ENCODE results near the gene DGLUCY.
"Not testable (repeated sequence)": the region's sequence is repeated elsewhere in the genome, so short reads cannot be mapped to it uniquely, and the experiment has no call there.

Gene DGLUCY

DNA sequence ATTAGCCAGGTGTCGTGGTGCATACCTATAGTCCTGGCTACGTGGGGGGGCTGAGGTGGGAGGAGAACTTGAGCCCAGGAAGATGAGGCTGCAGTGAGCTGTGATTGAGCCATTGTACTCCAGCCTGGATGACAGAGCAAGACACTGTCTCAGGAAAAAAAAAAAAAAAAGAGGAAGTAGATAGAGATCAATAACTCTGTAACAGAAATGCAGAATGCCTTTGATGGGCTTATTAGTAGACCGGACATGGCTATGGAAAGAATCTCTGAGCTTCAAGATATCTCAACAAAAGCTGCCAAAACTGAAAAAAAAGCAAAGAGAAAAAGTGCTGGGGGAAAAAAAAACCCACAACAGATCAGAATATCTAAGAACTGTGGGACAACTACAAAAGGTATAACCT, 93.1 kb downstream of the DGLUCY start:
- DNase-seq (ENCODE audit: low read depth) = no peak

DNA sequence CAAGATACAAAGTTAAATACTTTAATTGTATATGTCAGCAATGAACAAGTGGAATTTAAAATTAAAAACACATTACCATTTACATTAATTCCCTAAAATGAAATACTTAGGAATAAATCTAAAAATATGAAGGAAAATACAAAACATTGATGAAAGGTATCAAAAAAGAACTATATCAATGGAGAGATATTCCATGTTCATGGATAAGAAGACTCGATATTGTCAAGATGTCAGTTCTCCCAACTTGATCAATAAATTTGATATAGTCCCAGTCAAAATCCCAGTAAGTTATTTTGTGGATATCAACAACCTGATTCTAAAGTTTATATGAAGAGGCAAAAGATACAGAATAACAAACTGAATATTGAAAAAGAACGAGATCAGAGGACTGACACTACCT, 97.1 kb downstream of the DGLUCY start:
- DNase-seq (ENCODE audit: low read depth) = no peak

DNA sequence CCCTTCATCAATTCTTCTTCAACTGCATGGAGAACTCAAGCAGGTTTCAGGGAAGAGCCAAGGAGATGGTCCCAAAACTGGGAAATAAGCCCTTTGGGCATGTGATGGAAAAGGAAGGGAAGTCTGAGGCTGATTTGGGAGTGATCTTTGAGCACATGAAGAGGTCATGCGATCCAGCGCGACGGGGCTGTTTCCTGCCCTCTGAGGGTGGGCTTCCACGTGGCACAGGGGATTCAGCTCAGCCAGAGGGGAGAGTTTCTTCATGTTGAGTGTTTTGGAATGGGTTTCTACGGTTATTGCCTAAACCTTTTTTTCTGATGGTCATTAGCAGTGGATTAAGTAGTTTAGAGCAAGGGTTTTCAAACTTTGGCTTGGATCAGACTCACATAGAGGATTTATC, 100.4 kb downstream of the DGLUCY start:
- no peak for DNase-seq (ENCODE audit: low read depth)

DNA sequence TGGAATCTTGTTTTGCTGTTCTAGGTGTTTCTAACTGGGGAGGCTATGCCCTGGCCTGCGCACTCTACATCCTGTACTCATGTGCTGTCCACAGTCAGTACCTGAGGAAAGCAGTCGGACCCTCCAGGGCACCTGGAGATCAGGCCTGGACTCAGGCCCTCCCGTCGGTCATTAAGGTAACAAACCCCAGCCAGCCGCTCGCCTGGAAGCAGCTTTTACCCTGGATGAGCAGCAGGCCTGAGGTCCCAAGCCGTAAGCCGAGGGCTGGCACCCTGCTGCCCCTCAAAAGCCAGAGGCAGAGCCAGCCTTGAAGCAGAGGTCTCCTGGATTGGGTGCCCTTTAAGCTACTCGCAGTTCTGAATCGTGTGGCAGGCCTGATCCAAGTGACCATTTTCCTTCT, 101.5 kb downstream of the DGLUCY start:
- no peak for DNase-seq (ENCODE audit: low read depth)

DNA sequence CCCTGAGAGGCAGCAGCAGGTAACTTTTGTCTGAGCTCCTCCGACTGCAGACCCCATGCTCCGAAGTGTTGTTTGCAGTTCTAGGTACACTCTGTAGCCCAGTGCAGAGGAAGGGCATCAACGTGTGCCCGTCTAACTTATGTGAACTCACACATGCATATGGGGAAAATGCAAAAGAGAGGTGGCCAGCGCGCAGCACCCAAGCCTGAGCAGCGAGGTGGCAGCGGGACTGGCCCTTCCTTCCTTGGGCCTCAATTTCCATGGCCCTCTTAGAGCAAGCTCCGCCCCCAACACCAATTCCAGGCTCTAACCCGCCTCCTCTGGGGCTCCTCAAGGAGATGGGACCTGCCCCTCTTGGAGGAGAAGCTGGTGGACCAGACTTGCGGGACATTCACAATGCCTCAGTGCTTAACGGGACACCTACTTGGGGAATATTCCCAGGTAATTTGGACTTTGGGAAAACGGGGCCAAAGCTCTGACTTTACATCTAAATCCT, 102.9 kb downstream of the DGLUCY start:
- no peak for DNase-seq (ENCODE audit: low read depth)

DNA sequence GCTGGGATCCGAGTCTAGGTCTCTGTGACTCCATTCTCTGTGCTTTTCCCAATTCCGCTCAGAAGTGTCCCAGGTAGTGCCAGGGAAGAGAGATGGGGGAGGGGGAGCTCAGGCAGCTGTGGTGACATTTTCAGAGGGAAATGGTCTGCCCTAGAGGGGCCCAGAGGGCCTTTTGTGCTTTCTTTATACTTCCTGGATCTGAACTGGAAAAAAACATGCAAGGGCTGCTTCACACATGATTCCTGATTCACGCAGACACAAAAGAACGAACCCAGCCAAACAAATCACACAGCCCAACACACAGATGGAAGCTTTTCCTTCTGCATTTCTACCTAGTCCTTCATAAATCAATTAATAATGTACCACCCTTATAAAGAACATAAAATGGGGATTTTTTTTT, 104.1 kb downstream of the DGLUCY start:
- no peak for DNase-seq (ENCODE audit: low read depth)

DNA sequence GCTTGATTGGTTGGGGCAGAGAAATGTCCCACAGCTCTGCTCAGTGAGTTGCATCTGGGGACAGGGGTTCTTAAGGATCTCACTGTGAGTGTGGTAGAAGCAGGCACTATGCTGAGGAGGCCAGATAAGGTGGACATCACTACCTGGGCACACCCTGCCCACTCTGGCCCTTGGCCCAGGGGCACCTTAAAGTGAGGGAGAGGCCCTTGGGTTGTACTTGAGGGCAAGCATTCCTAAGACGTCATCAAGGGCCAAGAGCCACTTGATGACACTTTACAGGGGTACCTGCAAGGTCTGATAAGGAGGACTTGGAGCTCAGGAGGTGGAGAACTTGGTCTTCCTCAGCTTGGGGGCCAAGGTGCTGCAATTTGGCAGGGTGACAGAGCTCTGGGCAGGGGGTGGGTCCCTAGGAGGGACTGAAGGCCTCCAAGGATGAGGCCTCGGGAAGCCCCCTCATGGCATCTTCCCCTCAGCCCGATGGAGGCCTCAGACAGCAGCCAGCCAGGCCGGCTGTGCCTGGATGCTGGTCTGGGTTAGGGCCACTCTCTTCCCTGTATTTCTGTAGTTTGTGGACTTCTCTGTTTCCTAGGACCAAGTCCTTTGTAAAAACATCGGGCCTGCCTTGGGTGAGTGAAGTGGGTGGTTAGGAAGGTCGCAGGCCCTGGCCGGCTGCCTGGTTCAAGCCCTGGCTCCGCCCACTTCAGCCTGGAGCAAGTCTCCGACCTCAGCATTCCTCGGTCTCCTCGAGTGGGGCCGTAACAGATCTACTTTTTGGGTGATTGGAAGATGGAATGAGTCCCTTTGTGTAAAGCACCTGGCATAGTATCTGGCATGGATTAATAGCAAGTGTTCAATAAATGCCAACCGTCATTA, 105.9 kb downstream of the DGLUCY start:
- DNase-seq (ENCODE audit: low read depth) = no peak

DNA sequence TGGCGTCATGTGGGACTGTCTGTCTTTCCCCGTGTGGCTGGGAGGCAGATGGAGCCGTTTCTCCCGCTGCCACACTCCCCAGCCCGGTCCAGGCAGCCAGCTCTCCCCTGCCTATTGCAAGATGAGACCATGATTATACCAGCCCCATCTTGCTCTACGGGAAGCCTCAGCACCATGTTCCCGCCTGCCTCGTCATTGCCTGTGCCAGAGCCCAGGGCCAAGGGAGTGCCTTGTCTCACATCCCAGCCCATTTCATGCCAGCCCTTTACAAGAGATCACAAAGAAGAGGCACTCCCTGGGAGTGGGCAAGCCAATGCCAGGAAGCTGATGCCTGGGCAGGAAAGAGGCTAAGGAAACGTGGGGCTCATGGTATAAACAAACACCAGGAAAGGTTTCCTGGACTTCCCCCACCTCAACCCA, 106.7 kb downstream of the DGLUCY start:
- no peak for DNase-seq (ENCODE audit: low read depth)

DNA sequence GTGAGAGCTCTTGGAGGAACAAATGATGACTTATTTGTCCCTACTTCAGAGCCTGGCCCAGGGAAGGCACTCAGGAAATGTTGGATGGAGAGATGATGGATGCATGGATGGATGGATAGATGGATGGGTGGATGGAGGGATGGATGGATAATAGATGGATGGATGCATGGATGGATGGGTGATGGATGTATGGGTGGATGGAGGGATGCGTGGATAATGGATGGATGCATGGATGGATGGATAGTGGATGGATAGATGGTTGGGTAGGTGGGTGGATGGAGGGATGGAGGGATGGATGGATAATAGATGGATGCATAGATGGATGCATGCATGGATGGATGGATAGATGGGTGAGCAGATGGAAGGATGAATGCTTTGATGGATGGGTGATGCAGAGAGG, 107.4 kb downstream of the DGLUCY start:
- DNase-seq (ENCODE audit: low read depth) = no peak

DNA sequence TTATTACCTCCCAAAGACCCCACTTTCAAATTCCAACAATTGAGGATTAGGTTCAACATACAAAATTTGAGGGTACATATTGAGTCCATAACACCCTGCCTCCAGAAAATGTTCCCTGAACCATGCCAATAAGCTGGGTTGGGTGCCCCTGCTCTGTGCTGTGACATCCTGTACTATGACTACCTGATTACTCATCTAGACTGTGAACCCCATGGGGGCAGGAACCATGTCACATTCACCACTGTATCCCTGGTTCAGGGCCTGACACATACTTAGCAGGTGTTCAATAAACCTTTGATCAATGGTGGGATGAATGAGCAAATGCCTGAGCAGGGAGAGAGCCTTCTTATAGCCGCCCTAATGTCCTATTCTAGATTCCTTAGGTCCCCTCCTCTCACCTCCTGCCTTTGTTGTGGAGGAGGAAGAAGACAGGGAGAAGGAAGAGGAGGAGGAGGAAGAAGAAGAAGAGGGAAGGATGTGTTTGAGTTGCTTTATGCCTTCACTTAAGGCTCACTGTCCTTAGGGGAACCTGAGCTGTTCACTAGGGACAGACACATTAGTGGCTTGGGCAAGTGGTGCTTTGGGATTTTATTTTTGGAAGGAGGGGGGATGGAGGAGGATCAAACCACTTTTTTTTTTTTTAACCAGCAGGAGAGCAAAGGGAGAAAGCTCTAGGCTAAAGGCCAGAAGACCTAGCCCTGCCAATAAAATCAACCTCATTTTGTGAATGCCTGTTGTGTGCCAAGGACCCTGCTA, 109.3 kb downstream of the DGLUCY start:
- DNase-seq (ENCODE audit: low read depth) = no peak

DNA sequence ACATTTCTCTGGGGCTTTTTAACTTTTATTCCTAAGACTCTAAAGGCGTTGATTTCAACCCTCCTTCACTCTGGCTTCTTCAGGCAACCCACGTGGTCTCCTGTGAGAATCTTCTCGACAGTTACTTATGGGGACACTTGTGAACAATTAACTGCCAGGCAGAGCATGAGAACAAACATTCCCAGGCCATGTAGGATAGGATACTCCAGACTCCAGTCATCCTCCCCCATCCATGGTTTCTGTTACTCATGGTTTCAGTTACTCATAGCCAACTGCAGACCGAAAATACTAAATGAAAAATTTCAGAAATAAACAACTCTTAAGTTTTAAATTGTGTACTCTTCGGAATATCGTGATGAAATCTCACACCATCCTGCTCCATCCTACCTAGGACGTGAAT, 111.2 kb downstream of the DGLUCY start:
- DNase-seq (ENCODE audit: low read depth) = no peak

DNA sequence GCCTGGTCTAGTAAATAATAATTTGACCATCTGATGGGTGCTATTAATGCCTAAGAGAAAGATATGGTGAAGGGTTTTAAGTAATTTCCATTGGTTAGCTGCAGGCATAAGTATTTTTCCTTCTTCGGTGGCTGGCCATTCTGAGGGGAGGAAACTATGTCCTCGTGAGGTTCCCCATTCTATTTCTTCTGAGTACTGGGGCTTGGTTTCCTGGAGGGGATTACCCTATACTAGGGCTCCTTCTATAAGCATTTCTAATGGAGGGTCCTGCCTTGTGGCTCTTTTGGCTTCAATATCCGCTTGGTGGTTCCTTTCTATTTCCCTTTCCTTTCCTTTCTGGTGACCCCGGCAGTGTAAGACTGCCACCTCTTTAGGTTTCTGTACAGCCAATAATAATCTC, 112.5 kb downstream of the DGLUCY start:
- not testable (repeated sequence) for DNase-seq (ENCODE audit: low read depth)

DNA sequence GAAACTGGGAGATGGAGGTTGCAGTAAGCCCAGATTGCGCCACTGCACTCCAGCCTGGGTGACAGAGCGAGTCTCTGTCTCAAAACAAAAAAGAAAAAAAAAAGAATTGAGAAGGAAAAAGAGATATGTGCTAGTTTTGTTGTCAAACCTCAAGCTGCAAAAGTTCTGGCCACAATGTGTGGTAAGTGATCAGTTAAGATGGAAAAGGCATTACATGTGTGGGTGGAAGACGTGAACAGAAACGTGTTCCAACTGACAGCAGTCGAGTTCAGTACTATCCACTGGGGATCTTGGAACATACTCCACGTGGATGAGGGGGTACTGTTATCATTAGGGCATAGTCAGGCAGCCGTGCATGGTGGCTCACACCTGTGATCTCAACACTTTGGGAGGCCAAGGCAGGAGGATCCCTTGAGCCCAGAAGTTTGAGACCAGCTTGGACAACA, 113.3 kb downstream of the DGLUCY start:
- no peak for DNase-seq (ENCODE audit: low read depth)

DNA sequence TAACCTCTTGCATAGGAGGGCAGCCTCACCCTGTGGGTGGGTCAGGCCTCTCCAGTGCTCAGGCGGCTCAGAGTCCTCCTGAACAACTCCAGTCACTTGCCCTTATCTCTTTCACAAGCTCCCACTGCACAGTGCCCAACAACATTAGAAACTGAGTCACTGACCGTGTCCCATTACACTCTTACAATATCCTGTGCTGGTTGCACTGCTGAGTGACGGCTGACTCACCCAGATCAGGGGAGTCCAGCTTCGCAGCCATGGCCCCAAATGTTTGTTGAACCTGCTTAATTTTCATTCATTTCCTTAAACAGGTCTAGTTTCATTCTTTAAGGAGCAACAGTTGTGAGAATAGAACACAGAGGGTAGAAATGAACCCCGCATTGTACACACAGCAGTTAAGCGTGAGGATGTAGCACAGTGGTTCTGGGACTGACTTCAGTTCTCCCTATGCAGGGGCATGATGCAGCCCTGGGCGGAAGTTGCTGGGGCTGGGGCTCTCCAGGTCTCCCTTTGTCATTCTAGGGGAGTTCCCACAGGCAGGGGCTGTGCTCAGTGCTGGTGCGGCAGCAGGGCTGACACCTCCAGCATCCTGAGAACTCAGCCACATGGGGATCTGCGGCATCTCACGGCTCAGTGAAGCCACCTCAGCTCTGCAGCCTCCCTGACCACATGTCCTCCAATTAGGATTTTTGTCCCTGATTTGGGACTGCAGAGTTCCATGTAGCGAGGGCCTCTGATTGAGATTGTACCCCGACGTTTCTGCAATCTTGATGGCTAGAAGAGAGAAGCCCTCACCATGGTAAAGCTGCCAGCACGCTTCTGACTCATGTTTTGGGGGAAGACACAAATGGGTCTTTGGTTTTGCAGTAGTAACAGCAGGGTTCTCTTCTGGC, 114.5 kb downstream of the DGLUCY start:
- DNase-seq (ENCODE audit: low read depth) = peak; percentile 70

DNA sequence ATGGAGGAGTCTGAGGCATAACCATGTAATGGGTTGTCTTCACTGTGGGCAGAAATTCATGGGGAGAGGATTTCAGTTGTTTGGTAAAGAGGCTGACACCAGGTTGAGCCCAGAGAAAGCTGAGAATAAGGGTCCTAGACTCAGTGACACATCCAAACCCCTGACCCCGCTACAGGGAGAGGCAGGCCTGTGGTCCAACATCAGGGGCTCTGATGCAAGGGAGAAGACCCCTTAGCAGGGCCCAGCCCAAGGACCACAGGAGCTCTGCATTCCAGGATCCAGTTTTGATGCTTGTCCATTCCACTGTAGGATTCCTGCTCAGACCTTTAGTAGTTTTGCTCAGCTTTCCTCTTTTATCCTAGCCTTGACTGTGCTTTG, 115.1 kb downstream of the DGLUCY start:
- no peak for DNase-seq (ENCODE audit: low read depth)

DNA sequence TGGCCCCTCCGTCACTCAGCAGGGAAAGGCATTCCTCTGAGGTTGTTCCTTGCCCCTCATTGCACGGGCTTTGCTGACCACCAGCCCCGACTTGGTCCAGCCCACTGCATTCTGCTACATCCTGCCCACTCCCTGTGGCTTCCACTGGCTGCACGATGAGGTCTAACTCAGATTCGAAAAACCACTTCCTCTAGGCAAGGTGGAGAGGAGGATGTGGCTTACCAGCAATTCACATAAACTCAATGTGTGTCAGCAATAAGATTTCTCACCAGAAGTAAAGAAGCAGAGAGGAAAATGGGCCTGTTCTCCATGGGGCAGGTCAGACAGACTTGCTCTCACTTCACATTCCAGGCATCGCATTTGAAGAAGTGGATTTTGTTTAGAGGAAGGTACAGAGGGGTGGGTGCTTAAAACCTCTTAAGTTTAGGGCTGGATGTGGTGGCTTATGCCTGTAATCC, 115.9 kb downstream of the DGLUCY start:
- no peak for DNase-seq (ENCODE audit: low read depth)

DNA sequence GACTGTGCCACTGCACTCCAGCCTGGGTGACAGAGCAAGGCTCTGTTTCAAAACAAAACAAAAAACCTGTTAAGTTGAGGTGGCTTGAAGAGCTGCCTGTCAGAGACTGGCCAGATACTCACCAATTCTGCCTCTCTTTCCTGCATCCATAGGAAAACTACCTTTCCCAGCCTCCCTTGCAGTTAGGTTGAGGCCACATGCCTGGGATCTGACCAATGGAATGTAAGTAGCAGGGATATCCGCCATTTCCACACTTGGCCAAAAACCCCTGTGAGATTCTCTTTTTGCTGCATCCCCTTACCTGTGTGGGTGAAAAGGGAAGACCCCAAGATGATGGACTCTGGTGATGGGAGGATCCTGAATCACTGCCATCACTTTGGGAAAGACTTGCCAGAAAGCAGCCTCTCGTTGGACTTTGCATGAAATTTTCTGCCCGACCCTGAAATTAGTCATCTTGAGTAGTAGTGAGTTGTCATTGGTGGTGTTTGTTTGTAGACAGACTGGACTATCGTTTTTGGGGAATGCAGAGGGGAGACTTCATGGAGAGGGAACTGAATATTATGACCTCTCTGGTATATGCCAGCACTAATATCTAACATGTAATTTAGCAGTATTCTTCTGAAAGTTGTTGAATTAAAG, 116.6 kb downstream of the DGLUCY start:
- no peak for DNase-seq (ENCODE audit: low read depth)

DNA sequence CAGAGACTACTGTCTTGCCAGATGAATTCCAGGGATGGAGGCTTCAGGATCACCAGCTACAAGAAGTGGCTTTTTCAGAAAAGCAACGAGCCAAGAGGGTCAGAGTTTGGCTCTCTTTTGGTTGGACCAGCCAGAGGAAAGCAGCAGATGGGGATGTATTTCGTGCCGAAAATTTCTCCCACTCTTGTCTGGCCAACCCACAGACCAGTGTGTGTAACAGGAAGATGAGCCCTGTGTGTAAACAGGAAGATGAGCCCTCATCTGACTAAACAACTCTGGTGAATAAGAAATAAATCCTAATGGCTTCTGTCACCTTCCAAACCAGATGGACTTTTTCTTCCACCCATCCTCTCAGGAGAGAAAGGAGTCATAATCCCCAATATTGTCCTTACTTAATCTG, 117.6 kb downstream of the DGLUCY start:
- no peak for DNase-seq (ENCODE audit: low read depth)

DNA sequence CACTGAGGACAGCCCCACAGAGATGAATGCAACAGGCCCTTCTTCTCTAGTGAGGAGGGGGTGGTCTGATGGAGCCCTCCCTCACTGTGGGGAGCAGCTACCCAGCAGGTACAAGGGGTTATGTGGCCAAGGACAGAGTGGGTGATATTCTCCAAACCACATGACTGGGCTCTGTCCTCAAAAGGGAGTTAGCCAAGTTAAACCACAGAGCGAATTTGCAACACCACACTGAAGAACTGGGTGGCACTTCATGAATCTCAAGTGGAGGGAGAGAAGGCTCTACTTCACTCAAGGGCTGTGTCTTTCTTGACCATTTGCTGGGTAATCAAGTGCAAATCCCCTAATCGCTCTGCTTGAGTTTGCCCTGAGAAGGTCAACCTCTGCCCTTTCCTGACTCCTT, 118.2 kb downstream of the DGLUCY start:
- DNase-seq (ENCODE audit: low read depth) = no peak

DNA sequence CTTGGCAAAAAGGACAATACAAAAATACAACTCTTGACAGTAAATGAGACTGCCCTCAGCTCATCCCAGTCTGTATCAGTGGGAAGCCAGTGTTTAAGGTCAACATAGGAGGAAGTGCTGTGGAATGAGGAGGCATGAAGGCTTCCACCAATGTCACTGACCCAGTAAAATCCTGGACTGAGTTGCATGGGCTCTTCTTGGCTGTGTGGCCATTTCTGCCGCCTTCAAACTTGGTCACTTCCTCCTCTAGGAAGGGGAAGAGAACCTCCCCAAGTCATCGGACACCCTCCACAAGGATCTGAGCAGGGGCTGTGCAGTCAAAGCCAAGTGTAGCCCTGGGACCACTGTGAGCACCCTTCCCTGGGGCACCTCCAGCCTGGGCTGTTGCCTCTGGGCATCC, 118.7 kb downstream of the DGLUCY start:
- no peak for DNase-seq (ENCODE audit: low read depth)

All from T follicular helper cell (primary cell).